Type B pancreatic cell (in vitro differentiated cells): ENCODE measurements around the gene SUPT6H. TPM values are rescaled to one million over a fixed set of nuclear protein-coding genes. Genes with fewer than 3 reads are reported as not detected.
"Not testable (repeated sequence)": the region's sequence is repeated elsewhere in the genome, so short reads cannot be mapped to it uniquely, and the experiment has no call there.

Source experiments
- DNase-seq: peaks from one replicate; pipeline ENCODE4 v3.0.0; 2021; ENCODE audit warnings: mixed read lengths; ENCODE audit not compliant: unreplicated experiment; ENCODE audit errors: extremely low spot score
- H3K27ac Mint-ChIP-seq: 2 replicates; pipeline ENCODE4 v1.8.0; 2021; ENCODE audit warnings: mild to moderate bottlenecking, mixed read lengths
- H3K27me3 Mint-ChIP-seq: 2 replicates; pipeline ENCODE4 v1.8.0; 2021; ENCODE audit warnings: mixed read lengths
- H3K36me3 Mint-ChIP-seq: 2 replicates; pipeline ENCODE4 v1.8.0; 2021; ENCODE audit warnings: mixed read lengths
- H3K4me1 Mint-ChIP-seq: one replicate; pipeline ENCODE4 v1.8.0; 2021; ENCODE audit warnings: mixed read lengths; ENCODE audit not compliant: unreplicated experiment
- H3K4me3 Mint-ChIP-seq: 2 replicates; pipeline ENCODE4 v1.8.0; 2021; ENCODE audit warnings: mild to moderate bottlenecking, mixed read lengths
- H3K9me3 Mint-ChIP-seq: 2 replicates; pipeline ENCODE4 v1.8.0; 2021; ENCODE audit warnings: mixed read lengths
- CTCF ChIP-seq: fragments of 200-600 bp; sonication (generic); conservative IDR thresholded peaks from 2 replicates; pipeline ENCODE4 v1.5.0; 2021; ENCODE audit warnings: antibody characterized with exemption, mild to moderate bottlenecking
- total RNA-seq: library from RNA; stranded (reverse); gene quantifications from 2 replicates; pipeline ENCODE4 v1.2.1, GENCODE V29; 2021; ENCODE audit warnings: low replicate concordance

Gene SUPT6H
- total RNA-seq, 1 donor from 2014 or later: 69.2 TPM

- Mint-ChIP-seq H3K27ac (no peak overlapping the region), H3K36me3 (peaks cover 22% of the 10 kb centered on the region), H3K4me3 (no peak overlapping the region), H3K27me3 (no peaks in the 10 kb centered on the region), H3K4me1 (peaks cover 10% of the 10 kb centered on the region), H3K9me3 (no peaks in the 10 kb centered on the region)
- TF ChIP-seq CTCF: no peak
- DNase-seq: no peak
These were observed 4.2 kb upstream of the SUPT6H start for GRCh38 chr17:28657756-28658155.

- H3K27me3 Mint-ChIP-seq, H3K9me3 Mint-ChIP-seq, H3K27ac Mint-ChIP-seq, DNase-seq, H3K4me3 Mint-ChIP-seq: not testable (repeated sequence)
- H3K36me3 Mint-ChIP-seq: peaks cover 18% of the 10 kb centered on the region
- H3K4me1 Mint-ChIP-seq: peaks cover 16% of the 10 kb centered on the region
These were observed 3.7 kb upstream of the SUPT6H start for GRCh38 chr17:28658342-28658741.

GRCh38 chr17:28658766-28659496 lies 3.1 kb upstream of the SUPT6H start:
- H3K4me3 Mint-ChIP-seq, H3K27me3 Mint-ChIP-seq, H3K9me3 Mint-ChIP-seq, DNase-seq, H3K27ac Mint-ChIP-seq: not testable (repeated sequence)
- peaks cover 18% of the 10 kb centered on the region for H3K36me3 Mint-ChIP-seq
- peaks cover 22% of the 10 kb centered on the region for H3K4me1 Mint-ChIP-seq

- not testable (repeated sequence) for H3K9me3 Mint-ChIP-seq, H3K4me3 Mint-ChIP-seq, H3K27me3 Mint-ChIP-seq
These were observed 2.5 kb upstream of the SUPT6H start for GRCh38 chr17:28659497-28659881.

GRCh38 chr17:28662527-28662829 lies 473 bp downstream of the SUPT6H start:
- Mint-ChIP-seq H3K36me3 (peaks cover 22% of the 10 kb centered on the region), H3K9me3 (no peaks in the 10 kb centered on the region), H3K4me3 (peak overlapping the region; percentile 100), H3K27me3 (no peaks in the 10 kb centered on the region), H3K4me1 (peaks cover 32% of the 10 kb centered on the region), H3K27ac (peak overlapping the region; percentile 99)
- no peak for DNase-seq
- no peak for TF ChIP-seq CTCF

More at GRCh38 chr17:28659497-28659881, 2.5 kb upstream of the SUPT6H start:
- Mint-ChIP-seq H3K4me1 (peaks cover 25% of the 10 kb centered on the region), H3K36me3 (peaks cover 18% of the 10 kb centered on the region), H3K27ac (peak overlapping the region; percentile 51)
- not testable (repeated sequence) for DNase-seq

GRCh38 chr17:28663723-28664122 lies 1.7 kb downstream of the SUPT6H start:
- Mint-ChIP-seq H3K4me3 (peak overlapping the region; percentile 100), H3K4me1 (peaks cover 44% of the 10 kb centered on the region), H3K9me3 (no peaks in the 10 kb centered on the region), H3K27ac (peak overlapping the region; percentile 99), H3K27me3 (no peaks in the 10 kb centered on the region), H3K36me3 (peaks cover 20% of the 10 kb centered on the region)
- TF ChIP-seq CTCF: no peak
- no peak for DNase-seq

GRCh38 chr17:28665994-28666393 lies 4.0 kb downstream of the SUPT6H start:
- Mint-ChIP-seq H3K27ac (no peak overlapping the region), H3K36me3 (peaks cover 18% of the 10 kb centered on the region), H3K4me1 (peaks cover 40% of the 10 kb centered on the region), H3K4me3 (no peak overlapping the region), H3K9me3 (no peaks in the 10 kb centered on the region), H3K27me3 (no peaks in the 10 kb centered on the region)
- DNase-seq: no peak
- TF ChIP-seq CTCF: no peak
